Trophoblast cell (in vitro differentiated cells and primary cell): ENCODE results near the gene PSG1.
"Not testable (repeated sequence)": the region's sequence is repeated elsewhere in the genome, so short reads cannot be mapped to it uniquely, and the experiment has no call there.

Experiments
- DNase-seq, 2 donors: peaks; one replicate each; pipeline ENCODE4 v3.0.0-alpha.2; 2016
- H2AFZ ChIP-seq: 2 replicates; pipeline ENCODE4 v1.6.1; 2013; ENCODE audit warnings: low read length, moderate library complexity, mild to moderate bottlenecking; ENCODE audit not compliant: insufficient read depth, poor library complexity
- H2AK5ac ChIP-seq: 2 replicates; pipeline ENCODE4 v1.6.1; 2013; ENCODE audit warnings: mild to moderate bottlenecking, low read length
- H2BK120ac ChIP-seq: 2 replicates; pipeline ENCODE4 v1.6.1; 2013; ENCODE audit warnings: low read length, mild to moderate bottlenecking, moderate library complexity; ENCODE audit not compliant: insufficient read depth, poor library complexity
- H2BK12ac ChIP-seq: 2 replicates; pipeline ENCODE4 v1.6.1; 2013; ENCODE audit warnings: mild to moderate bottlenecking, low read length, moderate library complexity
- H2BK5ac ChIP-seq: 2 replicates; pipeline ENCODE4 v1.6.1; 2013; ENCODE audit warnings: low read length, low read depth, moderate library complexity, mild to moderate bottlenecking; ENCODE audit not compliant: poor library complexity
- H3K14ac ChIP-seq: 2 replicates; pipeline ENCODE4 v1.6.1; 2013; ENCODE audit warnings: mild to moderate bottlenecking, low read length
- H3K18ac ChIP-seq: 2 replicates; pipeline ENCODE4 v1.6.1; 2013; ENCODE audit warnings: mild to moderate bottlenecking, low read length
- H3K23ac ChIP-seq: 2 replicates; pipeline ENCODE4 v1.6.1; 2013; ENCODE audit warnings: low read length
- H3K27ac ChIP-seq: 2 replicates; pipeline ENCODE4 v1.5.1; 2013; ENCODE audit warnings: low read depth, mild to moderate bottlenecking, inconsistent platforms, low read length, moderate library complexity
- H3K27me3 ChIP-seq: 2 replicates; pipeline ENCODE4 v1.6.1; 2013; ENCODE audit warnings: inconsistent platforms, mild to moderate bottlenecking, low read length, moderate library complexity; ENCODE audit not compliant: insufficient read depth
- H3K36me3 ChIP-seq, 2 experiments: 1 replicate in 1 of 2; 2 replicates in 1 of 2; pipeline ENCODE4 v1.6.1; 2013; ENCODE audit warnings: low read length in 2 of 2, mild to moderate bottlenecking in 2 of 2, moderate library complexity in 1 of 2; ENCODE audit not compliant: insufficient read depth in 2 of 2, control insufficient read depth in 1 of 2
- H3K4ac ChIP-seq: 2 replicates; pipeline ENCODE4 v1.6.1; 2013; ENCODE audit warnings: low read depth, mild to moderate bottlenecking, low read length, moderate library complexity
- H3K4me1 ChIP-seq, 2 experiments: 1 replicate in 1 of 2; 2 replicates in 1 of 2; pipeline ENCODE4 v1.6.1; 2013; ENCODE audit warnings: low read length in 2 of 2, mild to moderate bottlenecking in 2 of 2, moderate library complexity in 1 of 2; ENCODE audit not compliant: insufficient read depth in 2 of 2, control insufficient read depth in 1 of 2
- H3K4me2 ChIP-seq: 2 replicates; pipeline ENCODE4 v1.6.1; 2013; ENCODE audit warnings: inconsistent platforms, mild to moderate bottlenecking, low read length, moderate library complexity
- H3K4me3 ChIP-seq: 2 replicates; pipeline ENCODE4 v1.5.1; 2013; ENCODE audit warnings: mild to moderate bottlenecking, low read depth, low read length, inconsistent platforms
- H3K79me1 ChIP-seq: one replicate; pipeline ENCODE4 v1.6.1; 2013; ENCODE audit warnings: low read length
- H3K79me2 ChIP-seq: 2 replicates; pipeline ENCODE4 v1.6.1; 2013; ENCODE audit warnings: low read length, mild to moderate bottlenecking; ENCODE audit not compliant: control insufficient read depth, insufficient read depth, poor library complexity
- H3K9ac ChIP-seq: 2 replicates; pipeline ENCODE4 v1.6.1; 2013; ENCODE audit warnings: mild to moderate bottlenecking, low read length
- H3K9me3 ChIP-seq: 2 replicates; pipeline ENCODE4 v1.6.1; 2013; ENCODE audit warnings: low read depth, mild to moderate bottlenecking, control low read depth, inconsistent platforms, low read length; ENCODE audit not compliant: insufficient read depth
- H4K12ac ChIP-seq: 2 replicates; pipeline ENCODE4 v1.6.1; 2013; ENCODE audit warnings: low read depth, mild to moderate bottlenecking, low read length, moderate library complexity
- H4K8ac ChIP-seq: 2 replicates; pipeline ENCODE4 v1.6.1; 2013; ENCODE audit warnings: low read depth, mild to moderate bottlenecking, low read length, moderate library complexity
- H4K91ac ChIP-seq: one replicate; pipeline ENCODE4 v1.6.1; 2013; ENCODE audit warnings: low read depth, mild to moderate bottlenecking, low read length, moderate library complexity
- WGBS: extraction: QIAGEN DNeasy Blood & Tissue Kit; methylation state at CpG from one replicate; pipeline ENCODE4 v1.1.7; 2013; ENCODE audit warnings: missing lambda C conversion rate; ENCODE audit not compliant: insufficient read length, insufficient coverage; ENCODE audit errors: extremely low coverage; 5-methylcytosine and 5-hydroxymethylcytosine counted together

PSG1 gene

DNA sequence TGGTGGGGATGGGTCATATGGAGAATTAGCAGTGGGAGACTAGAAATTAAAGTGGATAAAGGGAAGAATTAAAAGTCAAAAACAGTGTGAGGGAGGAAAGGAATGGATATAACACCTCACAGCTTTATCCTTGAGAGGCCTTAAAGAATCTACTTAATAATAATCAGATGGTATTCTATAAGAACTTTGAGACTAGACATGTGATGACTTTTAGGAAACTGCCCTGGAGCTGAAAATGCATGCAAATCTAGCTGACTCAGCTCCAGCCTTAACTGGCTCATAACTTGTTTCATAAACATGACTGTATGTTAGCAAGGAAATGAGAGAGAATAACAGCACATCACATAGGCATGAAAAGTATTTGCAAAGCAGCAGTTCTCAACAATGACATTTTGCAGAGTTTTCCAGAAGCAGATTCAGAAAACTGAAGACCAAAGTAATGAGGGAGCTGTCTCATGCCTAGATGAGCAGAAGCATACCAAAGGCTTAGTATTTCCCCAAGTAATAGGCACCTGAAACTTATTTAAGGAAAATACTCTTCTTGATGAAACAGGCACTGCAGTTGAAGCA lies 8.4 kb upstream of the PSG1 start:
- not testable (repeated sequence) for H2AFZ ChIP-seq, H3K36me3 ChIP-seq, H3K18ac ChIP-seq, DNase-seq, H3K9me3 ChIP-seq, H3K79me2 ChIP-seq, H3K27me3 ChIP-seq, H3K4me1 ChIP-seq, H2BK12ac ChIP-seq, H4K8ac ChIP-seq, H3K4me2 ChIP-seq, H2BK5ac ChIP-seq, H4K91ac ChIP-seq, H3K23ac ChIP-seq, H3K27ac ChIP-seq, H2BK120ac ChIP-seq, H2AK5ac ChIP-seq, H3K4ac ChIP-seq, H4K12ac ChIP-seq, H3K9ac ChIP-seq, H3K4me3 ChIP-seq, H3K79me1 ChIP-seq, H3K14ac ChIP-seq

GRCh38 chr19:42882730-42883129 lies 3.2 kb upstream of the PSG1 start:
- H2AK5ac ChIP-seq, H2BK5ac ChIP-seq, H3K4me3 ChIP-seq, H3K9ac ChIP-seq, H4K12ac ChIP-seq, H3K4me1 ChIP-seq, H3K14ac ChIP-seq, H3K23ac ChIP-seq, H3K4me2 ChIP-seq, H3K27ac ChIP-seq, H2AFZ ChIP-seq, H3K36me3 ChIP-seq, H3K27me3 ChIP-seq, H4K91ac ChIP-seq, H3K79me1 ChIP-seq, DNase-seq, H2BK120ac ChIP-seq, H4K8ac ChIP-seq, H3K18ac ChIP-seq, H3K79me2 ChIP-seq, H3K4ac ChIP-seq, H2BK12ac ChIP-seq: not testable (repeated sequence)
- no CpG with 5 or more reads among the region's 2 CpGs for WGBS
- H3K9me3 ChIP-seq = peaks cover 27% of the 10 kb centered on the region

- H3K14ac ChIP-seq, H4K91ac ChIP-seq, H3K4me2 ChIP-seq, H3K4ac ChIP-seq, H2AK5ac ChIP-seq, H2BK5ac ChIP-seq, H3K4me3 ChIP-seq, H4K8ac ChIP-seq, H2AFZ ChIP-seq, H3K18ac ChIP-seq, H3K9ac ChIP-seq, DNase-seq, H3K27ac ChIP-seq, H3K27me3 ChIP-seq, H3K79me2 ChIP-seq, H3K4me1 ChIP-seq, H3K23ac ChIP-seq, H3K79me1 ChIP-seq, H4K12ac ChIP-seq, H2BK120ac ChIP-seq, H3K36me3 ChIP-seq, H2BK12ac ChIP-seq: not testable (repeated sequence)
- peaks cover 25% of the 10 kb centered on the region for H3K9me3 ChIP-seq
- WGBS = no CpG with 5 or more reads among the region's 5 CpGs
Observed at GRCh38 chr19:42882010-42882409, 2.5 kb upstream of the PSG1 start.

DNA sequence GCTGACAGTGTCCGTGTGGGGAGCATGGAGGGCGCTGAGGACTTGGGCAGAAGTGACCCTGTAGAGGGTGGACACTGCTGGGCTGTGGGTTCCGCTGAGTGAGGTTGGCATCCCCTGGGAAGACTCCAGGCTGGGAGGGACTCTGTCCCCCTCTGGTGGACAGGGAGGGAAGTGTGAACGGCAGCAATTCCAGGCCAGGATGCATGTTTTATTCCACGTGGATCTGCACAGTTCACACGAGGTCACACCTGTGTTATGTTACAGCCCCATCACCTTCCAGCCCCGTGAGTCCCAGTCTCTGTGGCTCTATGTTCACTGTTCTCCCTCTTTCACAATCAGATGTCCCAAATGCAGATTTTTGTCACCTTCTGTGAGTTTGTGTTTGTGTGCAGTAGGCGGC lies 1.8 kb upstream of the PSG1 start:
- H3K4me3 ChIP-seq, H3K79me2 ChIP-seq, H4K12ac ChIP-seq, H3K27ac ChIP-seq, H3K4me2 ChIP-seq, H3K23ac ChIP-seq, H3K9ac ChIP-seq, H3K4ac ChIP-seq, H4K8ac ChIP-seq, H3K36me3 ChIP-seq, H4K91ac ChIP-seq, H2AFZ ChIP-seq, H3K4me1 ChIP-seq, H3K18ac ChIP-seq, H3K14ac ChIP-seq, H3K27me3 ChIP-seq, H2BK12ac ChIP-seq, H2BK5ac ChIP-seq, H2BK120ac ChIP-seq, H2AK5ac ChIP-seq, H3K79me1 ChIP-seq: not testable (repeated sequence)
- peaks cover 25% of the 10 kb centered on the region for H3K9me3 ChIP-seq
- peak; percentile 10 to 44 for DNase-seq
- WGBS = no CpG with 5 or more reads among the region's 8 CpGs
